ENCODE measurements around the gene PEAR1. TPM values are rescaled to one million over a fixed set of nuclear protein-coding genes. Genes with fewer than 3 reads are reported as not detected.
A peak's percentile ranks its signal among the peaks of the same experiment; 100 is the strongest.

The PEAR1 gene, protein sequence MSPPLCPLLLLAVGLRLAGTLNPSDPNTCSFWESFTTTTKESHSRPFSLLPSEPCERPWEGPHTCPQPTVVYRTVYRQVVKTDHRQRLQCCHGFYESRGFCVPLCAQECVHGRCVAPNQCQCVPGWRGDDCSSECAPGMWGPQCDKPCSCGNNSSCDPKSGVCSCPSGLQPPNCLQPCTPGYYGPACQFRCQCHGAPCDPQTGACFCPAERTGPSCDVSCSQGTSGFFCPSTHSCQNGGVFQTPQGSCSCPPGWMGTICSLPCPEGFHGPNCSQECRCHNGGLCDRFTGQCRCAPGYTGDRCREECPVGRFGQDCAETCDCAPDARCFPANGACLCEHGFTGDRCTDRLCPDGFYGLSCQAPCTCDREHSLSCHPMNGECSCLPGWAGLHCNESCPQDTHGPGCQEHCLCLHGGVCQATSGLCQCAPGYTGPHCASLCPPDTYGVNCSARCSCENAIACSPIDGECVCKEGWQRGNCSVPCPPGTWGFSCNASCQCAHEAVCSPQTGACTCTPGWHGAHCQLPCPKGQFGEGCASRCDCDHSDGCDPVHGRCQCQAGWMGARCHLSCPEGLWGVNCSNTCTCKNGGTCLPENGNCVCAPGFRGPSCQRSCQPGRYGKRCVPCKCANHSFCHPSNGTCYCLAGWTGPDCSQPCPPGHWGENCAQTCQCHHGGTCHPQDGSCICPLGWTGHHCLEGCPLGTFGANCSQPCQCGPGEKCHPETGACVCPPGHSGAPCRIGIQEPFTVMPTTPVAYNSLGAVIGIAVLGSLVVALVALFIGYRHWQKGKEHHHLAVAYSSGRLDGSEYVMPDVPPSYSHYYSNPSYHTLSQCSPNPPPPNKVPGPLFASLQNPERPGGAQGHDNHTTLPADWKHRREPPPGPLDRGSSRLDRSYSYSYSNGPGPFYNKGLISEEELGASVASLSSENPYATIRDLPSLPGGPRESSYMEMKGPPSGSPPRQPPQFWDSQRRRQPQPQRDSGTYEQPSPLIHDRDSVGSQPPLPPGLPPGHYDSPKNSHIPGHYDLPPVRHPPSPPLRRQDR
- 5.6 TPM for total RNA-seq
- long read RNA-seq, full-length matches to known transcripts = 1 of 4 reads
- long read RNA-seq, partial matches to known transcripts = 0 of 4 reads
- long read RNA-seq, other reads (novel, unspliced or antisense) = 3 of 4 reads

DNA sequence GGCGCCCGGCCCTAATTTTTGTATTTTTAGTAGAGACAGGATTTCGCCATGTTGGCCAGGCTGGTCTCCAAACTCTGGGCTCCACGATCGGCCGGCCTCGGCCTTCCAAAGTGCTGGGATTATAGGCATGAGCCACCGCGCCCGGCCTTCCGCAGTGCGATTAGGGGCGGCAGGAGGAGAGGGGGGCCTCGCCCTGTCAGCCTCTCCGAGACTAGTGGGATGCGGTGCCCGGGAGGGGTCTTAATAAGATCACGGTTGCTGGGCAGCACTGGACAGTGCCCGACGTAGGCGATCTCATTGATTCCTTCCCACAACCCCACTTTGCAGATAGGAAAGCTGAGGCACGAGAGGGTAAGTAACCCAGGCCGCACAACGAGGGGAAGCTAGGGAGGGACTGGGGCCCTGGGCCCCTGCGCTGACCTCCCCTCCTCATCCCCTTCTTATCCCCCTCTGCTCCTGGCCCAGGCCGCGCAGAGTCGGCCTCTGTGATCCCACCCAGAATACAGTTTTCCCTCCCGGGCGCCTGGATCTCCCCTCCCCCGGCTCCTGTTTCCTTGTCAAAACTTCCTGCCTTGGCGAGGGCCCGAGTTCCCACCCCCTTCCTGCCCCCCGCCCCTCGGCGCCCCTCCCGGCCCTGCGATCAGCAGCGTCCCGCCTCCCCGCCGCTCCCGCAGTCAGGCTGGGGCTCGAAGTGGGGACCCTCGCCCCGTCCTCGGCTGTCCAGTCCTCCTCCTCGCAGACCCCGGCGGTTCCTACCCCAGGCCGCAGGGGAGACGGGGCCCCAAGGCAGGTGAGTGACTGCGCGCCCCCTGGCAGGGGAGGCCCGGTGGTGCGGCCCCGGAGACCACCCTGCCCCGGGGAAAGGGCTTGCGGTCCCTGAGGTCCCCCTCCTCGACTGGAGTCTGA is at the start of gene PEAR1:
PEAR1 (plus strand) TSS at position 671 of the 906 bp plus-strand sequence. CDS start 10,209 bp downstream, outside the sequence.
- intact Hi-C loops (cut with DNase I) = loop anchor here (2.0 to 5.0 kb wide), 2 partner anchors 54 to 166 kb away; partner anchors contain the start of genes ISG20L2 and METTL25B
- DNase-seq (ENCODE audit: low spot score) = peak; percentile 82

GRCh38 chr1:156844102-156844501 is 49.4 kb upstream of the PEAR1 start:
- DNase-seq (ENCODE audit: low spot score) = no peak
- intact Hi-C loops (cut with DNase I) = loop anchor here (5.0 kb wide), 1 partner anchor 83 kb away; no protein-coding TSS in a partner anchor

DNA sequence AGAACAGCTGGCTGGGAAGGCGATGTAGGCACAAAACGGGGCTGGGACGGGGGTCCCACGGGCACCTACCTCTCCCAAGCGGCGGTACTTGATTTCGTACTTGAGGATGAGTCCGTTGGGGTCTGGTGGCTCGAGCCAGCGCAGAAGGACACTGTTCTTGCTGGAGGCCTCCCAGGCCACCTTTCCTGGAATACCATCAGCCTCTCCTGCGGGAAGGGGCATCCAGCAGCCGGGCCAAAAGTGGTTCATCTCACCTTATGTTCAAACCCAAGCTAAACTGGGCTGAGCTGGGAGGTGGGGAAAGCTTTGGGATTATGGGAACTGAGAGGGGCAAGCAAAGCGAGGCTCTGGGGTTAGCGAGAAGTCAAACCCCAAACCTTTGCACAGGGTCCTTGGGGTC is 48.9 kb upstream of the PEAR1 start:
- no peak for DNase-seq (ENCODE audit: low spot score)
- intact Hi-C loops (cut with DNase I) = loop anchor here (5.0 kb wide), 1 partner anchor 83 kb away; no protein-coding TSS in a partner anchor

DNA sequence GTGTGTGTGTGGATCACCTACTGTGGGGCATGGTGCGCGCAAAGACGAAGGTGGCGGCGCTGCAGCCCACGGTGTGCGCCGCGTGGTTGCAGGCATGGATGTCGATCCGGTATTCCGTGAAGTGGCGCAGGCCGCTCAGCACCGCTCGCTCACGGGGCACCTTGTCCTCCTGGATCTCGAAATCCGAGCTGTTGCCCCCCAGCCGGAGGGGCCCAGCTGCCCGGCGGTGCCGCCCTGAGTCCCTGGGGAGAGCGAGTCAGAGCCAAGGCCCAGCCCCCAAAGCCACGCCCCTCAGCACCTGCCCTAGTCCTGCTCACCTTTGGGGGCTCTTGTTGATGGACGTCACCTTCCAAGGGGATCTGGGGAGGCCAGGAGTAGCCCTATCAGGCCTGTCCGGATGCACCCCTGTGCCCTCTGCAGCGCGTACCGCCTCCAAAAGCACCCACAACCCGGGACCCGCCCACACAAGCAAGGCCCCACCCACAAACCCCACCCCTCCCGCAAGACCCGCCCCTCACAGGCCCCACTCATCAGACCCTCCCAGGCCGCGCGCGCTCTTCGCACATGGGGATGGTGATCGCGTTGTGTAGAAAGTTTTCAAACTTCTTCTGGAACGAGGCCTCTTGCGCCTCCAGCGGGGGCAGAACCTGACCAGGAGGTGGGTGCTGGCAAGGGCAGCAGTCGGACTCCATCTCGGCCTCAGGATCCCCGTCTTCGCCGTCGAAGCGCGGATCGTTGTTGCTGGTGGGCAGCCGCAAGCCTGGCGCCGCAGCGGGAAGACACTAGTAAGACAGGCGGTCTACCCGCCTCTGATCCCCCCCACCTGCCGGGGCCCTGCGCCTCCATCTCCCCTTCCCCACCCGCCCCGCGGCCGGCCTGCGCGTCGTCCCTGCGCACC is 48.2 kb upstream of the PEAR1 start:
- intact Hi-C loops (cut with DNase I) = no loop called here
- no peak for DNase-seq (ENCODE audit: low spot score)

- intact Hi-C loops (cut with DNase I) = no loop called here
- no peak for DNase-seq (ENCODE audit: low spot score)
Observed at GRCh38 chr1:156845953-156846545, 47.5 kb upstream of the PEAR1 start.

- intact Hi-C loops (cut with DNase I) = no loop called here
- DNase-seq (ENCODE audit: low spot score) = no peak
Observed at GRCh38 chr1:156846643-156847042, 46.9 kb upstream of the PEAR1 start.

GRCh38 chr1:156847591-156848460 is 45.7 kb upstream of the PEAR1 start:
- no peak for DNase-seq (ENCODE audit: low spot score)
- intact Hi-C loops (cut with DNase I) = no loop called here

- no peak for DNase-seq (ENCODE audit: low spot score)
- intact Hi-C loops (cut with DNase I) = no loop called here
Observed at GRCh38 chr1:156848461-156849150, 44.9 kb upstream of the PEAR1 start.

- DNase-seq (ENCODE audit: low spot score) = no peak
- intact Hi-C loops (cut with DNase I) = no loop called here
Observed at GRCh38 chr1:156849151-156849496, 44.4 kb upstream of the PEAR1 start.

DNA sequence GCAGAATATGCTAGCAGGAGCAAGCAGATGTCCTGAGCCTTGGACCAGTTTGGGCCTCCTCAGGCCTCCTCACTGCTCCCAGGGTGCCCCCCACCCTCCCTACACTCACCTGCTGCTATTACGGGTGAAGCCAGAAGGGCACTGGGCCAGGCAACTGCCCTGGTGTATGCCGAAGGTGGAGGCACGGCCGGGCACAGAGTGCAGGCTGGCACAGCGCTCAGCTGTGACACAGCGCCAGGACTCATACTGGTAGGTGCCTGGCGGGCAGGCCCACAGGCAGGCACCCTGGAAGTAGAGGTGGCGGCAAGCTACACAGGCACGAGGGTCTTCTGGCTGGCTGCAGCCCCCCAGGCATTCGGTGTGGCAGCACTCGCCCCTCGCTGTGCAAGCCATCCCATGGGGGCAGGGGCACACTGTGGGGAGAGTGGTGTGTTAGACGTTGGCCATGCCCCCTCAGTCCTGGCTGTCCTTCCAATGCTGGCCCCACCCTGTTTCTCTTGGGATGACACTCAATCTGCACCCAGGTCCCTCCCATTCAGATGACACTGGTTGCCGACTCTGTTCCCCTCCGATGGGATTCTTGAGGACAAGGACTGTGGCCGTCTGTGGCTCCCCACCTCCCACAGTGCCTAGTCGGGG is 41.6 kb upstream of the PEAR1 start:
- intact Hi-C loops (cut with DNase I) = loop anchor here (10.0 kb wide), 1 partner anchor 157 kb away; no protein-coding TSS in a partner anchor

GRCh38 chr1:156852418-156852874 is 41.1 kb upstream of the PEAR1 start:
- intact Hi-C loops (cut with DNase I) = loop anchor here (10.0 kb wide), 1 partner anchor 158 kb away; no protein-coding TSS in a partner anchor
- peak; percentile 93 for DNase-seq (ENCODE audit: low spot score)

More for the DNA sequence above, 41.6 kb upstream of the PEAR1 start:
- DNase-seq (ENCODE audit: low spot score) = no peak

- intact Hi-C loops (cut with DNase I) = loop anchor here (10.0 kb wide), 1 partner anchor 159 kb away; no protein-coding TSS in a partner anchor
- DNase-seq (ENCODE audit: low spot score) = no peak
Observed at GRCh38 chr1:156853761-156854160, 39.8 kb upstream of the PEAR1 start.

GRCh38 chr1:156854634-156855033 is 38.9 kb upstream of the PEAR1 start:
- intact Hi-C loops (cut with DNase I) = loop anchor here (5.0 to 10.0 kb wide), 2 partner anchors 127 to 160 kb away; partner anchors contain the start of genes ISG20L2 and METTL25B
- DNase-seq (ENCODE audit: low spot score) = no peak

DNA sequence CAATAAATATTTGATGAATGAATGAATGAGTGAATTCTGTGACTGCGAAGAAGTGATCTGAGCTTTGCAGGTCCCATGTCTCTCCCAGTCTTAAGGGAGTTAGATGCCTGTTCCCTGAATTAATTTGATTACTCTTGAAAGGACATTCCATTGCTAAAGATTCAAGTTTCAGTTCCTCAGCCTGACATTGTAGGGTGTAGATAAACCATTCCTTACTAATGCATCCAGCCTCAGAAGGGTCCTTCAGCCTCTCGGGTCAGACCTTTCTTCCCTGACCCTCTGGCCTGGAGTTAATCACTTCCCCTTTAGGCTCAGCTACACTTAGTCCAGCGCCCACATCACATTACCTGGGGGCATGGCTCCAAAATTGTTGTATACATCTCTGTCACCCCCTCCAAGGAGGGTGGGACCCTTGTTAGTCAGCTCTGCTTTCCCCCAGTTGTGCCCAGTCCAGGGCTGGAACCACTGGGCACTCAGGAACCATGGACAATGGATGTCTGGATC is 37.2 kb upstream of the PEAR1 start:
- DNase-seq (ENCODE audit: low spot score) = no peak
- intact Hi-C loops (cut with DNase I) = loop anchor here (5.0 to 10.0 kb wide), 2 partner anchors 129 to 162 kb away; partner anchors contain the start of genes ISG20L2 and METTL25B

GRCh38 chr1:156857532-156857931 is 36.0 kb upstream of the PEAR1 start:
- no peak for DNase-seq (ENCODE audit: low spot score)
- intact Hi-C loops (cut with DNase I) = loop anchor here (5.0 to 10.0 kb wide), 2 partner anchors 130 to 163 kb away; partner anchors contain the start of genes ISG20L2 and METTL25B

All from cardiac septum (tissue), 1 donor.